HFFc6 (cell line): ENCODE results near the gene FFAR2. TPM values are rescaled to one million over a fixed set of nuclear protein-coding genes. Genes with fewer than 3 reads are reported as not detected.

ENCODE experiments used
- DNase-seq: peaks from one replicate; pipeline ENCODE4 v3.0.0-alpha.2; 2018
- H3K27ac Mint-ChIP-seq: 2 replicates; pipeline ENCODE4 v1.8.0; 2020; ENCODE audit warnings: mild to moderate bottlenecking, mixed read lengths
- H3K27me3 Mint-ChIP-seq: 2 replicates; pipeline ENCODE4 v1.8.0; 2021; ENCODE audit warnings: mild to moderate bottlenecking, moderate library complexity, mixed read lengths; ENCODE audit not compliant: insufficient read depth
- H3K36me3 Mint-ChIP-seq: 2 replicates; pipeline ENCODE4 v1.8.0; 2021; ENCODE audit warnings: low read depth, mixed read lengths
- H3K4me1 Mint-ChIP-seq: 2 replicates; pipeline ENCODE4 v1.8.0; 2020; ENCODE audit warnings: low read depth, mixed read lengths
- H3K4me3 Mint-ChIP-seq: 2 replicates; pipeline ENCODE4 v1.8.0; 2020; ENCODE audit warnings: mild to moderate bottlenecking, moderate library complexity, mixed read lengths
- H3K9me3 Mint-ChIP-seq: 2 replicates; pipeline ENCODE4 v1.8.0; 2020; ENCODE audit warnings: mild to moderate bottlenecking, mixed read lengths
- CTCF ChIP-seq: fragments of 200-600 bp; sonication (generic); IDR thresholded peaks from 2 replicates; pipeline ENCODE4 v1.5.0; 2021; ENCODE audit warnings: antibody characterized with exemption, mild to moderate bottlenecking
- total RNA-seq, 6 experiments: library from RNA; stranded (reverse); fragmentation: NEBNext Ultra II Directional; extraction: Animal tissue kit (Norgen Biotek cat#: 25700); gene quantifications; 2 replicates in 1 of 6; 3 replicates in 5 of 6; pipeline ENCODE4 v1.2.3, GENCODE V29; 2021

FFAR2 gene
- total RNA-seq, 6 experiments from 2014 or later = not detected

GRCh38 chr19:35410487-35410886, 37.6 kb upstream of the FFAR2 start:
- no peak for DNase-seq
- no peaks in the 10 kb centered on the region for H3K9me3 Mint-ChIP-seq
- TF ChIP-seq CTCF = no peak
- H3K27me3 Mint-ChIP-seq = peaks cover 49% of the 10 kb centered on the region
- no peak overlapping the region for H3K27ac Mint-ChIP-seq
- no peak overlapping the region for H3K4me3 Mint-ChIP-seq
- peaks cover 6% of the 10 kb centered on the region for H3K4me1 Mint-ChIP-seq
- no peaks in the 10 kb centered on the region for H3K36me3 Mint-ChIP-seq

- Mint-ChIP-seq H3K9me3 (no peaks in the 10 kb centered on the region), H3K4me3 (no peak overlapping the region), H3K36me3 (no peaks in the 10 kb centered on the region), H3K27me3 (peaks cover 42% of the 10 kb centered on the region), H3K4me1 (no peaks in the 10 kb centered on the region), H3K27ac (no peak overlapping the region)
- no peak for DNase-seq
- TF ChIP-seq CTCF = no peak
Measured at GRCh38 chr19:35414442-35414841, 33.6 kb upstream of the FFAR2 start.

GRCh38 chr19:35416331-35416730, 31.7 kb upstream of the FFAR2 start:
- Mint-ChIP-seq H3K4me1 (no peaks in the 10 kb centered on the region), H3K27ac (no peak overlapping the region), H3K9me3 (no peaks in the 10 kb centered on the region), H3K4me3 (no peak overlapping the region), H3K36me3 (no peaks in the 10 kb centered on the region), H3K27me3 (peaks cover 44% of the 10 kb centered on the region)
- no peak for TF ChIP-seq CTCF
- no peak for DNase-seq

- no peak for TF ChIP-seq CTCF
- Mint-ChIP-seq H3K9me3 (no peaks in the 10 kb centered on the region), H3K36me3 (no peaks in the 10 kb centered on the region), H3K27ac (no peak overlapping the region), H3K27me3 (peaks cover 45% of the 10 kb centered on the region), H3K4me1 (no peaks in the 10 kb centered on the region), H3K4me3 (no peak overlapping the region)
- no peak for DNase-seq
Measured at GRCh38 chr19:35417278-35417677, 30.8 kb upstream of the FFAR2 start.

GRCh38 chr19:35417713-35418534, 30.1 kb upstream of the FFAR2 start:
- no peak overlapping the region for H3K27ac Mint-ChIP-seq
- H3K4me1 Mint-ChIP-seq = no peaks in the 10 kb centered on the region
- H3K27me3 Mint-ChIP-seq = peaks cover 45% of the 10 kb centered on the region
- DNase-seq = no peak
- H3K36me3 Mint-ChIP-seq = no peaks in the 10 kb centered on the region
- no peaks in the 10 kb centered on the region for H3K9me3 Mint-ChIP-seq
- no peak for TF ChIP-seq CTCF
- H3K4me3 Mint-ChIP-seq = no peak overlapping the region
